BJ (cell line): ENCODE results near the gene CUX1. TPM values are rescaled to one million over a fixed set of nuclear protein-coding genes. Genes with fewer than 3 reads are reported as not detected.

Source experiments
- CTCF ChIA-PET: fragments of 350-600 bp; formaldehyde crosslinking; extraction: SDS; loops from one replicate; lab custom pipeline; 2021; ENCODE audit warnings: antibody characterized with exemption, inconsistent platforms; lab: Yijun Ruan, JAX
- POLR2A ChIA-PET: fragments of 300-600 bp; sonication (Branson Sonifier 250); formaldehyde crosslinking; extraction: SDS; loops from one replicate; lab custom pipeline; 2021; ENCODE audit warnings: antibody characterized with exemption; lab: Charles Lee
- DNase-seq: peaks from one replicate; pipeline ENCODE4 v3.0.0-alpha.2; 2011; ENCODE audit warnings: low read depth
- H3K27me3 ChIP-seq: 2 replicates; pipeline ENCODE4 v1.6.0; 2011; ENCODE audit warnings: low read length; ENCODE audit not compliant: control insufficient read depth, insufficient read depth
- H3K36me3 ChIP-seq: 2 replicates; pipeline ENCODE4 v1.5.1; 2011; ENCODE audit warnings: low read length; ENCODE audit not compliant: control insufficient read depth, insufficient read depth
- H3K4me3 ChIP-seq: 2 replicates; pipeline ENCODE4 v1.5.1; 2011; ENCODE audit warnings: low read depth, mild to moderate bottlenecking, control low read depth, low read length
- CTCF ChIP-seq: IDR thresholded peaks from 2 replicates; pipeline ENCODE4 v1.5.1; 2011; ENCODE audit warnings: low read depth, mild to moderate bottlenecking, control low read depth, inconsistent platforms, low read length, moderate library complexity; ENCODE audit not compliant: insufficient read depth
- polyA plus RNA-seq: library from polyadenylated mRNA; depleted of rRNA; stranded (reverse); fragments of >200 nt; gene quantifications from 2 replicates; pipeline ENCODE4 v1.2.3, GENCODE V29; 2011

The CUX1 gene
- polyA plus RNA-seq, 1 experiment, result 36.5 TPM

- CTCF ChIA-PET, result no interaction called here
- TF ChIP-seq CTCF, result no peak
- POLR2A ChIA-PET, result interaction anchor here (0.6 kb wide), 1 partner anchor 115 kb away, joined by 3 read pairs; no protein-coding TSS in a partner anchor
- no peak overlapping the region for H3K4me3 ChIP-seq
- peaks cover 16% of the 10 kb centered on the region for H3K27me3 ChIP-seq
- no peaks in the 10 kb centered on the region for H3K36me3 ChIP-seq
- no peak for DNase-seq
Measured at GRCh38 chr7:101782896-101783295, 34.5 kb upstream of the CUX1 start.

- Histone ChIP-seq H3K4me3 (no peak overlapping the region), H3K27me3 (peaks cover 13% of the 10 kb centered on the region), H3K36me3 (no peaks in the 10 kb centered on the region)
- ChIA-PET POLR2A (no interaction called here), CTCF (interaction anchor here (0.7 to 1.3 kb wide), 2 partner anchors 15 to 242 kb away, joined by 3 to 5 read pairs; no protein-coding TSS in a partner anchor)
- no peak for TF ChIP-seq CTCF
- DNase-seq, result no peak
Measured at GRCh38 chr7:101783381-101784181, 33.8 kb upstream of the CUX1 start.

- CTCF ChIA-PET, result interaction anchor here (0.7 to 1.3 kb wide), 2 partner anchors 16 to 242 kb away, joined by 3 to 5 read pairs; no protein-coding TSS in a partner anchor
- DNase-seq, result no peak
Measured at GRCh38 chr7:101784292-101785127, 32.9 kb upstream of the CUX1 start.

GRCh38 chr7:101787864-101788263, 29.6 kb upstream of the CUX1 start:
- H3K4me3 ChIP-seq, result no peak overlapping the region
- H3K36me3 ChIP-seq, result no peaks in the 10 kb centered on the region
- peaks cover 9% of the 10 kb centered on the region for H3K27me3 ChIP-seq
- TF ChIP-seq CTCF, result no peak
- ChIA-PET POLR2A (no interaction called here), CTCF (no interaction called here)
- DNase-seq, result no peak

More at GRCh38 chr7:101784292-101785127, 32.9 kb upstream of the CUX1 start:
- no peak for TF ChIP-seq CTCF
- peaks cover 11% of the 10 kb centered on the region for H3K27me3 ChIP-seq
- POLR2A ChIA-PET, result no interaction called here
- H3K36me3 ChIP-seq, result no peaks in the 10 kb centered on the region
- no peak overlapping the region for H3K4me3 ChIP-seq

GRCh38 chr7:101788517-101788916, 28.9 kb upstream of the CUX1 start:
- peaks cover 8% of the 10 kb centered on the region for H3K27me3 ChIP-seq
- CTCF ChIA-PET, result no interaction called here
- H3K36me3 ChIP-seq, result no peaks in the 10 kb centered on the region
- TF ChIP-seq CTCF, result no peak
- POLR2A ChIA-PET, result no interaction called here
- no peak overlapping the region for H3K4me3 ChIP-seq
- no peak for DNase-seq
